Ovary (tissue), 3 donors: ENCODE data around the gene COL9A3.

Source experiments
- CTCF ChIP-seq, 3 donors: fragments of 450-650 bp in 2 of 3; fragments of 200-600 bp in 1 of 3; IDR thresholded peaks; one replicate each; pipeline versions ENCODE4 v1.5.1 to v1.8.0; 2016 to 2022; ENCODE audit warnings: antibody characterized with exemption in 3 of 3, mild to moderate bottlenecking in 1 of 3
- EP300 ChIP-seq: sonication (generic); formaldehyde crosslinking; IDR thresholded peaks from one replicate; pipeline ENCODE4 v1.6.1; 2017; ENCODE audit warnings: antibody characterized with exemption
- POLR2A ChIP-seq: fragments of 450-650 bp; IDR thresholded peaks from one replicate; pipeline ENCODE4 v1.6.1; 2017; ENCODE audit warnings: antibody characterized with exemption, mild to moderate bottlenecking, moderate library complexity
- donor health status: DM: no; HTN: no; CAD: no.

DNA sequence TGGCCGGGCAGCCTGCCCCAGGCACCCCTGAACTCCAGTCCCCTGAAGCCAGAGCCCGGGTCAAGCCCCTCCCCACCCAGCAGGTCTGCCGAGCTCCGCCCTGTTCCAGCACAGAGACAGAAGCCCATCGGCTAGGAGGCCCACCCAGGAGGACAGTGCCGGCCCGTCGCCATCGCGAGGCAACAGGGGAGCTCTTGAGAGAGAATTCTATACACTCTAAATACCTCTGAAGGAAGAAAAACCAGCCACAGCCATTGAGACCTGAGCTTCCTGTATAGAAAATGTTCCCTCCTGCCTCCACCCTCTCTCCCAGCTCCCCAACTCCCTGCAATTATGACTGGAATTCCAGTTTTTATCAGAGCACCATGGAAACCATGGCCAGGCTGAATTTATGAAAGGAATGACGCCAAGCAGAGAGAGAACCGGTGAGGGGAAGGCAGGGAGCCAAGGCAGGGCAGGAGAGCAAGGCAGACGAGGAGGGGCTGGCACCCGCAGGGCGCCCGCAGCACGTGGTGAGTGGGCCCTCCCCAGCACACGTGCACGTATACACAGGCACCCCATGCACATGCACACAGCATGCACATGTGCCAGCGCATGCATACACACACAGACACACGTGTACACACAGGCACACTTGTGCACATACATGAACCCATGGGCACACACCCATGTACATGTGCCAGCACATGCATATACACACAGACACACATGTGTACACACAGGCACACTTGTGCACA is 48.1 kb upstream of the COL9A3 start:
- TF ChIP-seq CTCF (IDR thresholded peaks at IDR 0.05) (no peak), EP300 (no peak), POLR2A (no peak)
